Measurements from ENCODE around the gene COL27A1.

Gene COL27A1

DNA sequence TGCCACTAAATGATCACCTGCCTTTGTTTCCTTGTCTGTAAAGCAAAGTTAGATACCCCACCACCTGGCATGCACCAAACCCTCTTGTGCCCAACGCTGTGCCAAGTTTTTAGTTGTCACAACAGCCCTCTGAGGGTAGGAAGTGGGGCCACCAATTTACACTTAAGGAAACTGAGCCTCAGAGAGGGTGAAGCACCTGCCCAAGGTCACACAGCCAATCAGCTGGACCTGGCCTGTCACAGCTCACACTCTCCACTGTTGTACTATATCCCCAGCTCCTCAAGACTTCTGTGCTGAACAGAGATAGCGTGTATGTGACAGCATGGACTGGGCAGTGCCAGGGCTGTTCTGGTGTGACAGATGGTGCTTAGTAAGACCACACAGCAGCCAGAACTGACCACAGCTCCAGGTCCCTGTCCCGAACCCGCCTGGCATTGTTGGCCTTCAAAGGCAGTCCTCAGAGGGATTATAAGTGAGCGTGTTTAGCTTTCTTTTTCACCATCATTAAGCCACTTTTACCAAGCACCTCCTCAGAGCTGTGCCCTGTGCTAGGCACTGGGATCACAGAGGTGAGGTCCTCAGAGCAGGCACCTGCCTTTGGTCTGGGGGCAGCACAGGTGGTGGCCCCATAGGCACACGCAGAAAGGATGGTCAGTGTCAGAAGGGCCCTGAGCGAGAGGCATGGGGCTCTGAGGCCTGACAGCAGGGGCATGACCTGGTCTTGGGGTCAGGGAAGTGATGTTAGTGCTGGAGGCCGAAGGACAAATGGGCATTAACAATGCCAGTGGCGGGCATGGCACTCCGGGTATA, 71.1 kb downstream of the COL27A1 start:
- DNase-seq (ENCODE audit: low read depth), result no peak
- TF ChIP-seq, protein P1, sequence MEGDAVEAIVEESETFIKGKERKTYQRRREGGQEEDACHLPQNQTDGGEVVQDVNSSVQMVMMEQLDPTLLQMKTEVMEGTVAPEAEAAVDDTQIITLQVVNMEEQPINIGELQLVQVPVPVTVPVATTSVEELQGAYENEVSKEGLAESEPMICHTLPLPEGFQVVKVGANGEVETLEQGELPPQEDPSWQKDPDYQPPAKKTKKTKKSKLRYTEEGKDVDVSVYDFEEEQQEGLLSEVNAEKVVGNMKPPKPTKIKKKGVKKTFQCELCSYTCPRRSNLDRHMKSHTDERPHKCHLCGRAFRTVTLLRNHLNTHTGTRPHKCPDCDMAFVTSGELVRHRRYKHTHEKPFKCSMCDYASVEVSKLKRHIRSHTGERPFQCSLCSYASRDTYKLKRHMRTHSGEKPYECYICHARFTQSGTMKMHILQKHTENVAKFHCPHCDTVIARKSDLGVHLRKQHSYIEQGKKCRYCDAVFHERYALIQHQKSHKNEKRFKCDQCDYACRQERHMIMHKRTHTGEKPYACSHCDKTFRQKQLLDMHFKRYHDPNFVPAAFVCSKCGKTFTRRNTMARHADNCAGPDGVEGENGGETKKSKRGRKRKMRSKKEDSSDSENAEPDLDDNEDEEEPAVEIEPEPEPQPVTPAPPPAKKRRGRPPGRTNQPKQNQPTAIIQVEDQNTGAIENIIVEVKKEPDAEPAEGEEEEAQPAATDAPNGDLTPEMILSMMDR (conservative IDR thresholded peaks at IDR 0.05; ENCODE audit: low read depth, low read length), result no peak
- H3K4me3 ChIP-seq (ENCODE audit: low read depth, low read length), result no peak overlapping the region

- H3K4me3 ChIP-seq (ENCODE audit: low read depth, low read length), result no peak overlapping the region
- TF ChIP-seq, protein P1 (conservative IDR thresholded peaks at IDR 0.05; ENCODE audit: low read depth, low read length), result no peak
- DNase-seq (ENCODE audit: low read depth), result no peak
Observed at GRCh38 chr9:114227288-114228015, 72.1 kb downstream of the COL27A1 start.

DNA sequence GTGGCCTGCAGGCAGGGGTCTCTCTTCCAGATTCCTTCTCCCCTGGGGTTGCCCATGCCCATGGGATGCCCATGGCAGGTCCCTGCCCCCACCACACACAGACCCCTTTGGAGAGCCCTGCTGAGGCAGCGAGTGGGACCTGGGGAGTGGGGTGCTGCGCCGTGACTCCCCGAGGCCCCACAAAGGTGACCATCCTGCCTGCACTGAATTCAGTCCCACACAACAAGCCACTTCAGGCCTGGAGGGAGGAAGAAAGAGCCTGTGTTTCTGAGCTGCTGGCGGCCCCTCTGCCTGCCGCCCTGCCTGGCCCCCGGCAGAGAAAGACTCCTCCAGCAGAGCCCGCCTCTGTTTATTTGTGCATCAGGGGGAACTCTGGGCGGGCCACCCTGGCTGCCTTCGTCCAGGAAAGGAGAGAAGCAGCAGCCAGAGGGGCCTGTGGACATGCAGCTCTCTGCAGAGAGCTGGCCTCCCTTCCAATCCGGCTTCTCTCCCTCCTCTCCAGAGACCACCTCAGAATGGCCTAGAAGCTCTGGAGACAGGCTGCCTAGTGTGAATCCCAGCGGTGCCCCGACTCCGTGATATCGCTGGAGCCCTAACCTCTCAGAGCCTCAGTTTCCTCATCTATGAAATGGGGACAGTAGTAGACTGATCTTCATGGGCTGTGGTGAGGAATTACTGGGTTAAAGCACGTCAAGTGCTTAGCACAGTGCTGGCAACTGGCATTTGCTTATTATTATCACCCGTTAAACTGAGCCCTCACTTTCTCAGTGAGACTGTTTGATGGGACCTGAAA, 72.9 kb downstream of the COL27A1 start:
- H3K4me3 ChIP-seq (ENCODE audit: low read depth, low read length), result no peak overlapping the region
- TF ChIP-seq, protein P1 (conservative IDR thresholded peaks at IDR 0.05; ENCODE audit: low read depth, low read length), result no peak
- no peak for DNase-seq (ENCODE audit: low read depth)

- TF ChIP-seq, protein P1 (conservative IDR thresholded peaks at IDR 0.05; ENCODE audit: low read depth, low read length), result no peak
- no peak for DNase-seq (ENCODE audit: low read depth)
- no peak overlapping the region for H3K4me3 ChIP-seq (ENCODE audit: low read depth, low read length)
Observed at GRCh38 chr9:114229295-114229694, 74.0 kb downstream of the COL27A1 start.

GRCh38 chr9:114230068-114230467, 74.7 kb downstream of the COL27A1 start:
- no peak for DNase-seq (ENCODE audit: low read depth)
- H3K4me3 ChIP-seq (ENCODE audit: low read depth, low read length), result no peak overlapping the region
- TF ChIP-seq, protein P1 (conservative IDR thresholded peaks at IDR 0.05; ENCODE audit: low read depth, low read length), result no peak

- TF ChIP-seq, protein P1 (conservative IDR thresholded peaks at IDR 0.05; ENCODE audit: low read depth, low read length), result no peak
- DNase-seq (ENCODE audit: low read depth), result no peak
Observed at GRCh38 chr9:114231273-114231672, 75.9 kb downstream of the COL27A1 start.

More at GRCh38 chr9:114231273-114231672, 75.9 kb downstream of the COL27A1 start:
- no peak overlapping the region for H3K4me3 ChIP-seq (ENCODE audit: low read depth, low read length)
